GM12878 (cell line): ENCODE results near the gene HSP90AB1. TPM values are rescaled to one million over a fixed set of nuclear protein-coding genes. Genes with fewer than 3 reads are reported as not detected.

Source experiments
- BHLHE40 ChIP-seq, 2 experiments: fragments of 450-650 bp in 1 of 2; IDR thresholded peaks; 2 replicates each; pipeline ENCODE4 v1.6.1; 2011 to 2017; ENCODE audit warnings: low read depth in 2 of 2, borderline replicate concordance in 1 of 2, improper control_type of control experiment in 1 of 2, low read length in 1 of 2, mild to moderate bottlenecking in 1 of 2
- CBFB ChIP-seq: IDR thresholded peaks from 2 replicates; pipeline ENCODE4 v1.6.1; 2016; ENCODE audit warnings: antibody characterized with exemption, low read depth
- CEBPZ ChIP-seq: fragments of 150-350 bp; IDR thresholded peaks from 2 replicates; pipeline ENCODE4 v1.6.1; 2016; ENCODE audit warnings: low read depth, low read length
- CTCF ChIP-seq, 3 experiments: IDR thresholded peaks in 2 of 3; conservative IDR thresholded peaks in 1 of 3; 2 replicates each; pipeline ENCODE4 v1.5.1; 2011; ENCODE audit warnings: low read depth in 3 of 3, low read length in 3 of 3, mild to moderate bottlenecking in 3 of 3, control low read depth in 2 of 3, moderate library complexity in 2 of 3, inconsistent platforms in 1 of 3, mixed read lengths in 1 of 3; ENCODE audit not compliant: control insufficient read depth in 2 of 3, insufficient read depth in 1 of 3; ENCODE audit errors: extremely low read depth in 1 of 3
- EGR1 ChIP-seq, 2 experiments: IDR thresholded peaks; 1 replicate in 1 of 2; 2 replicates in 1 of 2; pipeline ENCODE4 v1.6.1; 2011 to 2012; ENCODE audit warnings: low read depth in 2 of 2, low read length in 2 of 2, borderline replicate concordance in 1 of 2, mild to moderate bottlenecking in 1 of 2, moderate library complexity in 1 of 2
- KLF5 ChIP-seq: fragments of 450-650 bp; IDR thresholded peaks from 2 replicates; pipeline ENCODE4 v1.6.1; 2014; ENCODE audit warnings: mild to moderate bottlenecking; ENCODE audit not compliant: partially characterized antibody
- MEF2B ChIP-seq: fragments of 450-650 bp; IDR thresholded peaks from 2 replicates; pipeline ENCODE4 v1.6.1; 2018; ENCODE audit warnings: mild to moderate bottlenecking, moderate library complexity; ENCODE audit not compliant: partially characterized antibody, poor library complexity, severe bottlenecking
- NBN ChIP-seq: fragments of 450-650 bp; IDR thresholded peaks from 2 replicates; pipeline ENCODE4 v1.6.1; 2016
- NKRF ChIP-seq: fragments of 450-650 bp; conservative IDR thresholded peaks from 2 replicates; pipeline ENCODE4 v1.6.1; 2017; ENCODE audit warnings: mild to moderate bottlenecking, moderate library complexity
- NRF1 ChIP-seq: conservative IDR thresholded peaks from 2 replicates; pipeline ENCODE4 v1.6.1; 2011; ENCODE audit warnings: mild to moderate bottlenecking, low read depth, low read length, improper control_type of control experiment
- PAX5 ChIP-seq: IDR thresholded peaks from 2 replicates; pipeline ENCODE4 v1.6.1; 2011; ENCODE audit warnings: low read depth, low read length, borderline replicate concordance
- PKNOX1 ChIP-seq: fragments of 450-650 bp; IDR thresholded peaks from 2 replicates; pipeline ENCODE4 v1.6.1; 2016; ENCODE audit warnings: mild to moderate bottlenecking
- POLR2AphosphoS2 ChIP-seq: IDR thresholded peaks from 2 replicates; pipeline ENCODE4 v1.6.1; 2011; ENCODE audit warnings: low read depth, mild to moderate bottlenecking, low read length, improper control_type of control experiment, moderate library complexity
- POLR2AphosphoS5 ChIP-seq: IDR thresholded peaks from 2 replicates; pipeline ENCODE4 v1.6.1; 2011; ENCODE audit warnings: mild to moderate bottlenecking, low read length, inconsistent platforms
- SMARCA5 ChIP-seq: fragments of 450-650 bp; IDR thresholded peaks from 2 replicates; pipeline ENCODE4 v1.6.1; 2017; ENCODE audit warnings: mild to moderate bottlenecking
- SP1 ChIP-seq: IDR thresholded peaks from one replicate; pipeline ENCODE4 v1.6.1; 2011; ENCODE audit warnings: low read depth, low read length
- STAT1 ChIP-seq: fragments of 450-650 bp; conservative IDR thresholded peaks from 2 replicates; pipeline ENCODE4 v1.6.1; 2014; ENCODE audit warnings: antibody characterized with exemption, mild to moderate bottlenecking
- TCF3 ChIP-seq: IDR thresholded peaks from 2 replicates; pipeline ENCODE4 v1.6.1; 2012; ENCODE audit warnings: low read depth, mild to moderate bottlenecking, low read length, borderline replicate concordance; ENCODE audit not compliant: insufficient read depth
- ZBED1 ChIP-seq: IDR thresholded peaks from 2 replicates; pipeline ENCODE4 v1.6.1; 2016; ENCODE audit warnings: borderline replicate concordance
- polyA plus RNA-seq, 11 experiments: library from polyadenylated mRNA; depleted of rRNA in 4 of 11; unstranded in 6 of 11; stranded (reverse) in 5 of 11; fragments of >200 nt; fragmentation: Nextera tagmentation in 4 of 11; fragmentation: Illumina TruSeq in 1 of 11; extraction: Ambion mirVana in 4 of 11; extraction: Trizol in 1 of 11; gene quantifications; 1 replicate in 1 of 11; 2 replicates in 10 of 11; pipeline versions ENCODE4 v1.2.1 to v1.2.3, GENCODE V29; 2011 to 2016; ENCODE audit warnings: inconsistent platforms in 2 of 11, missing spikeins in 2 of 11, low read depth in 1 of 11
- total RNA-seq, 4 experiments: library from RNA; depleted of rRNA in 3 of 4; stranded (reverse); fragments of >200 nt in 3 of 4; fragmentation: Illumina TruSeq in 1 of 4; extraction: Trizol in 1 of 4; gene quantifications; 2 replicates each; pipeline versions ENCODE4 v1.2.1 to v1.2.3, GENCODE V29; 2013 to 2021

Gene HSP90AB1
- total and polyA plus RNA-seq, 10 of the 15 experiments (the other 5 are each of a cell fraction or from before 2014, with no cell fraction given), result 988 to 1,682 (median 1,146) TPM

GRCh38 chr6:44265007-44265721, 18.3 kb downstream of the HSP90AB1 start, which contains the start of gene NFKBIE (continued):
- TF ChIP-seq CTCF (IDR thresholded peaks at IDR 0.05 in 2 of 3, conservative IDR thresholded peaks at IDR 0.05 in 1 of 3; ENCODE audit: control insufficient read depth in 2 of 3, extremely low read depth in 1 of 3, insufficient read depth in 1 of 3, low read depth in 3 of 3, low read length in 3 of 3), result peak; percentile 45 to 60 (median 46); a peak in 4 of 6 replicates
- peak; percentile 76 for TF ChIP-seq SMARCA5
- TF ChIP-seq NBN, result 0 out of 2 replicates have a peak, but pooled peaks have one; percentile 18
- TF ChIP-seq EGR1 (IDR thresholded peaks at IDR 0.05; ENCODE audit: borderline replicate concordance in 1 of 2, low read depth in 2 of 2, low read length in 2 of 2), result peak in 1 of 2 experiments; percentile 79; a peak in 2 of 3 replicates
- 0 out of 2 replicates have a peak, but pooled peaks have one; percentile 25 for TF ChIP-seq CBFB
- TF ChIP-seq NRF1, result no peak
- TF ChIP-seq TCF3, result no peak; the same call in 1 of the 2 replicates
- TF ChIP-seq PKNOX1, result peak; percentile 25; the same call in 1 of the 2 replicates
- TF ChIP-seq STAT1, result 0 out of 2 replicates have a peak, but pooled peaks have one; percentile 22
- peak; percentile 10 for TF ChIP-seq MEF2B
- peak; percentile 51; the same call in 1 of the 2 replicates for TF ChIP-seq POLR2AphosphoS2
- peak; percentile 32 for TF ChIP-seq SP1
- TF ChIP-seq NKRF, result peak; percentile 86
- peak; percentile 77; the same call in 1 of the 2 replicates for TF ChIP-seq PAX5
- TF ChIP-seq POLR2AphosphoS5, result peak; percentile 76
- TF ChIP-seq CEBPZ, result no peak
- TF ChIP-seq KLF5, result peak; percentile 30
- no peak for TF ChIP-seq ZBED1
- peak; percentile 4 to 9; a peak in 2 of 4 replicates for TF ChIP-seq BHLHE40 (IDR thresholded peaks at IDR 0.05; ENCODE audit: borderline replicate concordance in 1 of 2, low read depth in 2 of 2, low read length in 1 of 2)
